ENCODE results near the gene TOLLIP.

DNA sequence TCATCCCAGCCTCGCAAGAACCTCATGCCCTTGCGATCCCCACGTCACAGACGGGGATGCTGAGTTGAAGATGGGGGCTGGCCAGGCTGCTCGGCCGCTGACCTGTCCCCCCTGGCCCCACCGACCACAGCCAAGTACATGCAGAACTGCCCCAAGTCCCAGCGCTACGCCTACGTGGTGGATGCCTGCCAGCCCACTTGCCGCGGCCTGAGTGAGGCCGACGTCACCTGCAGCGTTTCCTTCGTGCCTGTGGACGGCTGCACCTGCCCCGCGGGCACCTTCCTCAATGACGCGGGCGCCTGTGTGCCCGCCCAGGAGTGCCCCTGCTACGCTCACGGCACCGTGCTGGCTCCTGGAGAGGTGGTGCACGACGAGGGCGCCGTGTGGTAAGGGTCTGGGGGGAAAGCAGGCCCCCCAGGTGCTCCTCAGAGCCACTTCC lies 76.5 kb downstream of the TOLLIP start:
- no peak for TF ChIP-seq POLR2AphosphoS5 (IDR thresholded peaks at IDR 0.05; ENCODE audit: low read depth, low read length)
- no peak for TF ChIP-seq TAF1 (IDR thresholded peaks at IDR 0.05; ENCODE audit: borderline replicate concordance, low read depth, low read length)
